CD4-positive, alpha-beta T cell treated with Interleukin-6 at 100 ng/mL for 8 hours (primary cell): ENCODE measurements around the gene TMEM169.
"Not testable (repeated sequence)": the region's sequence is repeated elsewhere in the genome, so short reads cannot be mapped to it uniquely, and the experiment has no call there.

ENCODE experiments used
- DNase-seq: peaks from one replicate; pipeline ENCODE4 v3.0.0-alpha.2; 2020; ENCODE audit warnings: mixed read lengths, low spot score

TMEM169 gene

DNA sequence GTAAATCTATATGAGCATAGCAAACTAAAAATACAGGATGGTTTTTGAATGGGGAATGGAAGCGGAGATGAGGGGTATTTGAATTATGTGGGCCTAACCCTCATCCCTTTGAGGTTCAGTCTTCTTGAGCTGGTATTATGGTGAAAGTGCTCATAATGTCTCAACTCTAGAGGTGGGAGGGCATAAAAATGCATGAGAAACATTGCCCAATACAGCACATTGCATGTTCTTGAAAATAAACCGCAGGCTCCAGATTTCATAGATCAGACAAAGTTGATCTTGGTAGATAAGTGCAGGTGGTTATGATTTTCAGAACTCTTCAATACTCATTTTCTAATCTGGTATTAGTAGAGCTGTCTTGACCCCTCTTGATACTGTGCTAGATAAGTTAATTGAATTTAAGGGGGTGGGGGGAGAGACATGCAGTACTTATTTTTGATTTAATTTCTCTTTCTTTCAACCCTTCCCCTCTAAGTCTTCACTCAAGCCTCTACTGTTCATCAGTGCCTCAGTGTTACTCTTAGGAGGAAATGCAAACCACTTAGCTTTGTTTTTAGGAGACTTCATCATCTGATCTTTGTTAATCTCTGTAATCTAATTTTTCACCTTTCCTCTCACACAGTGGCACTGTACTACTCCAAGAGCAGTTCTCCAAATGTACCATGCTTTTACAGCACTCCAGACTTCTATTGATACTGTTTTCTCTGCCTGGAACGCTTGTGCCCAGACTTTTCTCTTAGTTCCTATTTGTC is 49.6 kb downstream of the TMEM169 start:
- no peak for DNase-seq

DNA sequence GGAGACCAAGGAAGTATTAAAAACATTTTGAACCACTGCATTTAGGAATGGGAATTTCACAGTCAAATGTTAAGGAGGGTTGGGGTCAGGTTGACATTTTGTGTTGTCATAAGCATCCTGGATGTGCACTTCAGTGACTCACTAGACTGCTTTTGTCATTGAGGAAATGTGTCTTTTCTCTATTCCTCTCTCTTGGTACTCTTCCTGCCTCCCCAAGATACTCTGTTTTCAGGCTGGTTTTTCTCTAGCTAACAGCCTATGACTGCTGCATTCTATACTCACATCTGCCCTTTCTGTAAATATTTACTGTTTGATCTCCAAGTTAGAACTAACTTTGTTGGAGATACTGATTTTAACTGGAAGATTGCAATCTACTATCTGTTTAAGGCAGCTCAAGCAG is 50.9 kb downstream of the TMEM169 start:
- DNase-seq, result no peak

- DNase-seq, result no peak
Measured at GRCh38 chr2:216133397-216133796, 51.7 kb downstream of the TMEM169 start.

DNA sequence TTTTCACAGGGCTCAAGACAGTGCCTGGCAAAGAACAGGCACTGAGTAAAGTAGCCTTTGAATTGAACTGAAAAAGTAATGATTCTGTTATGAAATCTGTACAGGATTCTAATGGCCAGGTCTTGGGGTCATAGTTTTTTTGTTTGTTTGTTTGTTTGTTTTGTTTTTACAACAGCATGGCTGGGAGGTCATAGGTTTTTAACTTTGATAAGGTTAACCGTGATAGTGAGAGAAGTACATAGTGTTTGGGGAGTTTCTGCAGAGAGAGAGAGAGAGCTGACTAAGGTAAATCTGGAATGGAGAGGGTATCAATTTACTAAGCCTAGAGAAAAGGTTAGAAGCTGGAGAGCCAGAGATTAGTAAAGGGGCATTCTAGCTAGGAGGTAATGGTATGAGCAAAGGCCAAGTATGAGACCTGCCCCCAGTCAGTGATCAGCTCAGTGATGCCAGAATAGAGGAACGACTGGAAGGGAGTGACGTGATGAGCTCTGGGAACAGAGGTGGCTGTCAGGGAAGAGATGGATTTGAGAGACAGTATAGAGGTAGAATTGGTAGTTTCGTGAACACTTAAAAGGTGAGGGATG is 53.3 kb downstream of the TMEM169 start:
- DNase-seq, result no peak

DNA sequence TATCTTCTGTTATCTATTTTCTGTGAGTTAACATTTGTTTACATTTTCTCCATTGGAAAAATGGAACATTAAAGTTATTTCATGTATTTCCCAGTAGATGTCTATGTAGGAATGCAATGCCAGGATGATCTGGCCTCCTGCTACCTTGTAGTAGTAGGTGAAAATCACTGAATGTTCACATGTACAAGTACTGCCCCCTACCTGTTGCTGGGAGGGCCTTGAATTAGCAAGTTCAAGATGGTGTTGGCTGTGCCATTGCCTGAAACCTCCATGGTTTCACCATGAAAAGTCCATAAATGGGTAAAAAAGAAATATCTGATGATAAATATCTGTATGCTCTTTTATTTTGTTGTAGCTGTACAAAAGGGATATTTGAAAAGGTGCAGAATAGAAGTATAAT is 58.2 kb downstream of the TMEM169 start:
- peak; percentile 23 for DNase-seq

DNA sequence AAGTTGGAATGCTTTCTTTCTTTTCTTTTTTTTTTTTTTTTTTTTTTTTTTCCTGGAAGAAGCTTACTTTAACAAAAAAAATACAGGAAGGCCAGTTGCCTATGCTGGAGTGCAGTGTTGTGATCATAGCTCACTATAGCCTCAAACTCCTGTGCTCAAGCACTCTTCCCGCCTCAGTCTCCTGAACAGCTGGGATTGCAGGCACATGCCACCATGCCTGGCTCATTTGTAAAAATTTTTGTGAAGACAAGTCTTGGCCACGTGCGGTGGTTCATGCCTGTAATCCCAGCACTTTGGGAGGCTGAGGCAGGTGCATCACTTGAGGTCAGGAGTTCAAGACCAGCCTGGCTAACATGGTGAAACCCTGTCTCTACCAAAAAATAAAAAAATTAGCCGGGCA is 59.8 kb downstream of the TMEM169 start:
- DNase-seq, result not testable (repeated sequence)

DNA sequence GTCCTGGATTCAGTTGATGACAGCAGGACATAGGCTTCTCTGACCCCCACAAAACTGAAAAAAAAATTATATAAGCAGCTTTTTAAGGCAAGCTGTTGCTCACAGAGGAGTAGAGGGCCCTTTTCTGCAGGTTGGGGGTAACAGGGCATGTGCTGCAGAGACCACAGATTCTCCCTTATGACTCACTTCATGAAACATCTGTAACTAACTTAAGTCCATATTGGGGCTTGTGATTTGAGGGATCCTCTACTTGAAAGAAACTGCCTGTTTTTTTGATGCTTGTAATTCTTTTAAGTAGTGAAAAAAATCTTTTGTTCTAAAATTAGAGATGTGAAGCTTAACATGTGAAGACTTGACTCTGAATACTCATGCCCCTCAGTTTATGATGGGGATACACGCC is 60.8 kb downstream of the TMEM169 start:
- no peak for DNase-seq

- DNase-seq, result no peak
Measured at GRCh38 chr2:216144372-216144771, 62.7 kb downstream of the TMEM169 start.

- DNase-seq, result no peak
Measured at GRCh38 chr2:216144857-216145256, 63.1 kb downstream of the TMEM169 start.

DNA sequence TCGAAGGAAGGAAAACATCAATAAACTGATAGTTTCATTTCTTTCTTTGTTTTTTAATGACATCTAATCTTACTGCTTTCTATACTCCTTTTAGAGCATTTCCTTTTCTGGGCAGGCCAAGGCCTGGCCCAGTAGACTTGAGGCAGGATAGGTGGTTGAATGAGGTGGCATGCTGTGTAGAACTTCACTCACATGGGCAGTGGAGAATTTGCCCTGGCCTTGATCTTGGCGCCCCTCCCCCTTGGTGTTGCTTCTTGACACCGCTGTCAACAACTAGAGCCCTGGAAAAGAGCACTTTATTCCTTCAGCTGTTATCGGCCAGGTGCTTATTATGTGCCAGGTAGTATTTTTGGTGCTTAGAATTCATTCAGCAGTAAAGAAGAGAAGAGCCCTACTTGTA is 64.9 kb downstream of the TMEM169 start:
- DNase-seq, result no peak

GRCh38 chr2:216147172-216148131 is 65.7 kb downstream of the TMEM169 start:
- no peak for DNase-seq

- no peak for DNase-seq
Measured at GRCh38 chr2:216148983-216149382, 67.3 kb downstream of the TMEM169 start.

- no peak for DNase-seq
Measured at GRCh38 chr2:216149741-216150140, 68.0 kb downstream of the TMEM169 start.

DNA sequence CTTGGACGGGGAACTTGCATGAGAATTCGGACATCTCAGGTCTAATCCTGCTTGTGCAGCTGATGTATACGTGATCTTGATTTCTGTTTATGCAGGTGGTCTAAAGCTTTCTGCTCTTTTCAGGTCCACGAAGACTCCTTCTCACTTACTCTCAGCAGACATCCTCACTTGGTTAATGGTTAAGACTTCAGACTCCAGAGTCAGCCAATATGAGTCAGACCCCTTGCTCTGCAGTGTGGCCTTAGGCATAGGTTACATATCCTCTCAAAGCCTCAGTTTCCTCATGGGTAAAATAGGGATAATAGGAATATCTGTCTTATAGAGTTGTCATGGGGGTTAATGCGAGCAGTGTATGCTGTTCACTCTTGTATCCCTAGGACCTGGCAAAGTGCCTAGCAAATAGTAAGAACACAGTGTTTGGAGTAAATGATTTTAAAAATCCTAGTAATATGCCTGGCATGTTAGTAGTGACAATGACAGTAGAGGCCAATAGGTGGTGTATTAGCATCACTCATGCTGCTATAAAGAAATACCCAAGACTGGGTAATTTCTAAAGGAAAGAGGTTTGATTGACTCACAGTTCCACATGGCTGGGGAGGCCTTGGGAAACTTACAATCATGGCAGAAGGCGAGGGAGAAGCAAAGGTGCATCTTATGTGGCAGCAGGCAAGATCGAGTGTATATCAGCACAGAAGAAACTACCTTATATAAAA is 69.8 kb downstream of the TMEM169 start:
- no peak for DNase-seq
